NT2/D1 (cell line): ENCODE data around the gene SPIRE2.

Source experiments
- YY1 ChIP-seq: IDR thresholded peaks from 2 replicates; pipeline ENCODE4 v1.6.1; 2011; ENCODE audit not compliant: insufficient read length, insufficient read depth
- ZNF274 ChIP-seq: IDR thresholded peaks from 2 replicates; pipeline ENCODE4 v1.6.1; 2011; ENCODE audit warnings: mild to moderate bottlenecking, low read depth, low read length

DNA sequence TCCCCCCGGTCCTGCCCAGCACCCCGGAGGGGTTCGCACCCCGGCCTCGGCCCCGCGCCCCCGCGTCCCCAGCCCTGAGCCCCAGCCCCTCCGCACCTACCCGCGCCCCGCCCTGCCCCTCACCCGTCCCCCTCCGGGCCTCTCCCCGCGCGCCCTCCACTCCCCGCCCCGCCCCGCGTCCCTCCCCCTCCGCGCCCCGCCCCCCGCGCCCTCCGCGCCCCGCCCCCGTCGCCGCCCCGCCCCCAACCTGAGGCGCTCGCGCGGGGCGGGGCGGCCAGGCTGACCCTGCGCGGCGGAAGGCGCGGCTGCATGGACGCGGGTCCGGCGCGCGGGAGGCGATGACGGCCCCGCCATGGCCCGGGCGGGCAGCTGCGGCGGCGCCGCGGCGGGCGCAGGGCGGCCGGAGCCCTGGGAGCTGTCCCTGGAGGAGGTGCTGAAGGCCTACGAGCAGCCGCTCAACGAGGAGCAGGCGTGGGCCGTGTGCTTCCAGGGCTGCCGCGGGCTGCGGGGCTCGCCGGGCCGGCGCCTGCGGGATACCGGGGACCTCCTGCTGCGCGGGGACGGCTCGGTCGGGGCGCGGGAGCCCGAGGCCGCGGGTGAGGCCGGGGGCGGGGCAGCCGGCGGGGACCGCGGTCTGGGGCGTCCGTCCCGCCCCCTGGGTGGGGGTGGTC lies at the start of gene SPIRE2:
- TF ChIP-seq YY1, result no peak
- no peak for TF ChIP-seq ZNF274
